Activated CD4-positive, alpha-beta T cell treated with anti-CD3 and anti-CD28 coated beads for 36 hours (primary cell): ENCODE data around the gene RARG. TPM values are rescaled to one million over a fixed set of nuclear protein-coding genes. Genes with fewer than 3 reads are reported as not detected.
A peak's percentile ranks its signal among the peaks of the same experiment; 100 is the strongest.
"Not testable (repeated sequence)": the region's sequence is repeated elsewhere in the genome, so short reads cannot be mapped to it uniquely, and the experiment has no call there.

Experiments used
- ATAC-seq: fragments of 200-7000 bp; cut with Tn5 transposase; one replicate; pipeline ENCODE4 v1.10.0; 2021; ENCODE audit warnings: mild to moderate bottlenecking, moderate library complexity
- CTCF ChIA-PET: fragments of 350-600 bp; sonication (Branson Sonifier 250); formaldehyde crosslinking; loops from one replicate; lab custom pipeline; 2021; ENCODE audit warnings: antibody characterized with exemption; lab: Charles Lee
- POLR2A ChIA-PET: fragments of 350-600 bp; sonication (Branson Sonifier 250); formaldehyde crosslinking; loops from one replicate; lab custom pipeline; 2021; ENCODE audit warnings: antibody characterized with exemption, inconsistent platforms; lab: Charles Lee
- DNase-seq: peaks from one replicate; pipeline ENCODE4 v3.0.0-alpha.2; 2020
- H3K27ac Mint-ChIP-seq: one replicate; pipeline ENCODE4 v1.8.0; 2021; ENCODE audit warnings: mixed read lengths
- H3K27me3 Mint-ChIP-seq: one replicate; pipeline ENCODE4 v1.8.0; 2021; ENCODE audit warnings: mixed read lengths
- H3K36me3 Mint-ChIP-seq: one replicate; pipeline ENCODE4 v1.8.0; 2021; ENCODE audit warnings: low read depth, mixed read lengths
- H3K4me1 Mint-ChIP-seq: one replicate; pipeline ENCODE4 v1.8.0; 2021; ENCODE audit warnings: mixed read lengths
- H3K4me3 Mint-ChIP-seq: one replicate; pipeline ENCODE4 v1.8.0; 2021; ENCODE audit warnings: mild to moderate bottlenecking, moderate library complexity, mixed read lengths
- H3K9me3 Mint-ChIP-seq: one replicate; pipeline ENCODE4 v1.8.0; 2021; ENCODE audit warnings: low read depth, mixed read lengths
- intact Hi-C, 2 experiments: fragments of 100-400 bp; cut with DNase I in 1 of 2; cut with micrococcal nuclease in 1 of 2; formaldehyde crosslinking; loops; one replicate each; pipeline versions ENCODE4 v1.14.2 to v1.15.1; 2022 to 2024; cut with DNase I, micrococcal nuclease
- total RNA-seq, 2 experiments: library from RNA; stranded (reverse); gene quantifications; one replicate each; pipeline ENCODE4 v1.2.3, GENCODE V29; 2021

RARG gene
- total RNA-seq, 2 experiments from 2014 or later, result 20.0 to 21.6 TPM

GRCh38 chr12:53208877-53209463, 23.0 kb downstream of the RARG start:
- Mint-ChIP-seq H3K27ac (peak overlapping the region; percentile 78), H3K4me1 (peaks cover 66% of the 10 kb centered on the region), H3K27me3 (no peaks in the 10 kb centered on the region), H3K9me3 (no peaks in the 10 kb centered on the region), H3K36me3 (peaks cover 19% of the 10 kb centered on the region), H3K4me3 (peak overlapping the region; percentile 48)
- ChIA-PET CTCF (interaction anchor here (0.7 to 3.3 kb wide), 14 partner anchors 9 to 113 kb away, joined by 3 to 27 read pairs (median 4); partner anchors contain the start of genes AAAS, ESPL1 and ZNF740), POLR2A (interaction anchor here (0.6 to 1.4 kb wide), 4 partner anchors 11 to 1238 kb away, joined by 3 to 8 read pairs (median 4); partner anchors contain the start of genes AAAS and PFDN5)
- peak; percentile 32 for ATAC-seq
- intact Hi-C loops, result loop anchor here in 1 of 2 experiments (1.0 kb wide), 1 partner anchor 9 kb away; no protein-coding TSS in a partner anchor
- DNase-seq, result peak; percentile 54

DNA sequence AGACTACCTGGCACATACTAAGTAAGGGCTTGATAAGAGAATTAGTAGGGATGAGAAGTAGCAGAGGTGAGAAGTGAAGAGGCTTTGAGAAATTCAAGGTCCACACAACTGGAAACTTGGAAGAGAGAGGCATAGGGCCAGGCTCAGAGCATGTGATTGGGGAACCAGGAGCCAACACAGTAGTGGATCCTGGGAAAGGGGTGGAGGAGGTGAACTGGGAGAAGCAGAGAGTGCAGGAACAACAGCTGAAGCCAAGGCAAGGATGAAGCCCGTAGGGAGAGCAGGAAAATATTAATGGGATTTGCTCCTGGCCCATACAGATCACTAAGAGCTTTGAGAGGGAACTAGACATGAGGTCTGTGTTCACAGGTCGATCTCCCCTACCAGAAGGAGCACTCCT, 23.6 kb downstream of the RARG start:
- peaks cover 13% of the 10 kb centered on the region for H3K36me3 Mint-ChIP-seq
- ATAC-seq, result no peak
- intact Hi-C loops, result loop anchor here in 1 of 2 experiments (1.0 kb wide), 1 partner anchor 10 kb away; no protein-coding TSS in a partner anchor

GRCh38 chr12:53207042-53207441, 25.0 kb downstream of the RARG start, which contains the start of gene ITGB7:
TSS of gene ITGB7 (minus strand) at chr12:53207251. CDS start at chr12:53200443, 6,808 bp downstream.
- Mint-ChIP-seq H3K36me3 (peaks cover 11% of the 10 kb centered on the region), H3K27me3 (no peaks in the 10 kb centered on the region), H3K9me3 (peaks cover 3% of the 10 kb centered on the region), H3K4me3 (peak within 1 kb of the TSS; percentile 77), H3K4me1 (peaks cover 68% of the 10 kb centered on the region), H3K27ac (peak within 1 kb of the TSS; percentile 87)
- DNase-seq (peak; percentile 77), ATAC-seq (peak; percentile 65)
- intact Hi-C loops, result loop anchor here (2.0 kb wide), 2 partner anchors 48 to 88 kb away; partner anchors contain the start of gene PFDN5 (in 1 of the 2)
- CTCF ChIA-PET, result interaction anchor here (1.0 to 3.3 kb wide), 4 partner anchors 9 to 115 kb away, joined by 5 to 27 read pairs (median 10); partner anchors contain the start of gene AAAS
- POLR2A ChIA-PET, result interaction anchor here (0.6 kb wide), 1 partner anchor 825 kb away, joined by 3 read pairs; no protein-coding TSS in a partner anchor

More for the DNA sequence above, 23.6 kb downstream of the RARG start:
- ChIA-PET CTCF (interaction anchor here (0.7 to 3.3 kb wide), 14 partner anchors 8 to 113 kb away, joined by 3 to 27 read pairs (median 4); partner anchors contain the start of genes AAAS and ZNF740), POLR2A (interaction anchor here (0.6 to 1.4 kb wide), 4 partner anchors 11 to 1238 kb away, joined by 3 to 8 read pairs (median 4); partner anchors contain the start of genes AAAS and PFDN5)
- H3K27ac Mint-ChIP-seq, result peak overlapping the region; percentile 33
- H3K4me1 Mint-ChIP-seq, result peaks cover 67% of the 10 kb centered on the region
- no peak overlapping the region for H3K4me3 Mint-ChIP-seq
- H3K27me3 Mint-ChIP-seq, result no peaks in the 10 kb centered on the region
- no peak for DNase-seq
- H3K9me3 Mint-ChIP-seq, result no peaks in the 10 kb centered on the region

DNA sequence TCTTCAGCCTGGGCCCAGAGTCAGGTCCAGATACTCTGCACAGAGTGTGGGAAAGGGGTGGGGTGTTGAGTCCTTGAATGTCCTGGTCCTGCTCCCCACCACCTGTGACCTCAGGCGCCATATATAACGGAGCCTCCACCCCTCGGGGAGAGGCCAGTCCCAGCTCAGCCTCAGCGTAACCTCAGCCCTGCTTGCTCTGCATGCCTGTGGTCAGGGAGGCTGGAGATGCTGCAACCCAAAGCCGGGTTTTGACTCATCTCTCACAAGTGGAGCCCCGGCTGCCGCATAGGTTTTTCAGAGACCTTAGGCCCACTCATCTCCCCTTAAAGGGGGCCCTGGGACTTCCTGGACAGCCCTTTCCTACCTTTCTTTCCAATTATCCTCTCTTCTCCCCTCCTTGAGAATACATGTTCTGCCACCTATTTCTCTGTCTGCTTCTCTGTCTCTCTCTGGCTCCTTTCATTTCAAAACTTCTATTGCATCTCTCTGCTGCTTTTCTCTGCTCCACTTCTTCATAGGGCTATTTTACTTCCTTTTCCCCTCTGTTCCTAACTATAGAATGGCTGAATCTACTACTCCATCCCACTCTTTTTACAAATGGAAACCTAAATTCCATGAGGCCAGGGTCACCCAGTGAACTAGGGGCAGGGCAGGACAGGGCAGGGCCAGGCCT, 26.1 kb downstream of the RARG start:
- DNase-seq (peak; percentile 89), ATAC-seq (peak; percentile 78)
- ChIA-PET POLR2A (interaction anchor here (1.3 kb wide), 1 partner anchor 62 kb away, joined by 5 read pairs; the partner anchor contains the start of gene ESPL1), CTCF (interaction anchor here (0.6 to 3.3 kb wide), 6 partner anchors 8 to 620 kb away, joined by 3 to 27 read pairs (median 4); partner anchors contain the start of genes AAAS and ESPL1)
- peaks cover 12% of the 10 kb centered on the region for H3K36me3 Mint-ChIP-seq
- H3K27me3 Mint-ChIP-seq, result no peaks in the 10 kb centered on the region
- H3K27ac Mint-ChIP-seq, result peak overlapping the region; percentile 87
- intact Hi-C loops, result loop anchor here (1.0 to 2.0 kb wide), 3 partner anchors 26 to 89 kb away; partner anchors contain the start of genes CSAD (in 1 of the 2), PFDN5 (in 1 of the 2) and ZNF740 (in 1 of the 2)
- H3K4me1 Mint-ChIP-seq, result peaks cover 74% of the 10 kb centered on the region
- peaks cover 3% of the 10 kb centered on the region for H3K9me3 Mint-ChIP-seq
- peak overlapping the region; percentile 77 for H3K4me3 Mint-ChIP-seq

GRCh38 chr12:53204351-53204750, 27.7 kb downstream of the RARG start:
- peak overlapping the region; percentile 48 for H3K27ac Mint-ChIP-seq
- POLR2A ChIA-PET, result interaction anchor here (0.6 kb wide), 1 partner anchor 240 kb away, joined by 7 read pairs; no protein-coding TSS in a partner anchor
- H3K36me3 Mint-ChIP-seq, result peaks cover 20% of the 10 kb centered on the region
- CTCF ChIA-PET, result interaction anchor here (0.6 to 1.7 kb wide), 3 partner anchors 64 to 274 kb away, joined by 3 to 6 read pairs (median 3); partner anchors contain the start of gene AAAS
- ATAC-seq, result no peak
- no peak for DNase-seq
- intact Hi-C loops, result no loop called here
- H3K4me3 Mint-ChIP-seq, result no peak overlapping the region
- peaks cover 82% of the 10 kb centered on the region for H3K4me1 Mint-ChIP-seq
- no peaks in the 10 kb centered on the region for H3K27me3 Mint-ChIP-seq
- H3K9me3 Mint-ChIP-seq, result peaks cover 3% of the 10 kb centered on the region

DNA sequence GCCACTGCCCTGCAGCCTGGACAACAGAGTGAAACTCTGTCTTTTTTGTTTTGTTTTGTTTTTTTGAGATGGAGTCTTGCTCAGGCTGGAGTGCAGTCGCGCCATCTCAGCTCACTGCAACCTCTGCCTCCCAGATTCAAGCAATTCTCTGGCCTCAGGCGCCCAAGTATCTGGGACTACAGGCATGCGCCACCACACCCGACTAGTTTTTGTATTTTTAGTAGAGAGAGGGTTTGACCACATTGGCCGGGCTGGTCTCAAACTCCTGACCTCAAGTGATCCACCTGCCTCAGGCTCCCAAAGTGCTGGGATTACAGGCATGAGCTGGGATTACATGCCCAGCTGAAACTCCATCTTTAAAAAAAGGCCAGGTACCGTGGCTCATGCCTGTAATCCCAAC, 29.7 kb downstream of the RARG start:
- CTCF ChIA-PET, result interaction anchor here (0.6 to 1.9 kb wide), 10 partner anchors 10 to 119 kb away, joined by 3 to 9 read pairs (median 4); partner anchors contain the start of genes AAAS, CSAD, ESPL1 and ZNF740
- POLR2A ChIA-PET, intact Hi-C loops, DNase-seq, H3K4me3 Mint-ChIP-seq, ATAC-seq, H3K27ac Mint-ChIP-seq, H3K27me3 Mint-ChIP-seq, H3K9me3 Mint-ChIP-seq: not testable (repeated sequence)
- peaks cover 81% of the 10 kb centered on the region for H3K4me1 Mint-ChIP-seq
- H3K36me3 Mint-ChIP-seq, result peaks cover 20% of the 10 kb centered on the region

GRCh38 chr12:53201639-53202038, 30.4 kb downstream of the RARG start:
- peaks cover 3% of the 10 kb centered on the region for H3K9me3 Mint-ChIP-seq

GRCh38 chr12:53201177-53201541, 30.9 kb downstream of the RARG start:
- peaks cover 29% of the 10 kb centered on the region for H3K36me3 Mint-ChIP-seq
- H3K4me3 Mint-ChIP-seq, result peak overlapping the region; percentile 44
- H3K27ac Mint-ChIP-seq, result peak overlapping the region; percentile 90
- H3K9me3 Mint-ChIP-seq, result peaks cover 3% of the 10 kb centered on the region
- intact Hi-C loops, result loop anchor here in 1 of 2 experiments (2.0 kb wide), 1 partner anchor 20 kb away; the partner anchor contains the start of genes CSAD and ZNF740
- ChIA-PET CTCF (interaction anchor here (0.9 to 4.0 kb wide), 8 partner anchors 13 to 135 kb away, joined by 3 to 21 read pairs (median 6); partner anchors contain the start of genes AAAS and CSAD), POLR2A (no interaction called here)
- ATAC-seq (no peak), DNase-seq (no peak)
- peaks cover 78% of the 10 kb centered on the region for H3K4me1 Mint-ChIP-seq
- H3K27me3 Mint-ChIP-seq, result no peaks in the 10 kb centered on the region

More at GRCh38 chr12:53201639-53202038, 30.4 kb downstream of the RARG start:
- H3K27me3 Mint-ChIP-seq, result no peaks in the 10 kb centered on the region
- ChIA-PET CTCF (interaction anchor here (0.6 to 1.9 kb wide), 10 partner anchors 11 to 120 kb away, joined by 3 to 11 read pairs (median 5); partner anchors contain the start of genes AAAS, CSAD and ESPL1), POLR2A (no interaction called here)
- ATAC-seq (no peak), DNase-seq (no peak)
- intact Hi-C loops, result loop anchor here in 1 of 2 experiments (2.0 kb wide), 1 partner anchor 21 kb away; the partner anchor contains the start of genes CSAD and ZNF740
- H3K4me3 Mint-ChIP-seq, result no peak overlapping the region
- H3K27ac Mint-ChIP-seq, result peak overlapping the region; percentile 35
- H3K36me3 Mint-ChIP-seq, result peaks cover 26% of the 10 kb centered on the region
- peaks cover 81% of the 10 kb centered on the region for H3K4me1 Mint-ChIP-seq

GRCh38 chr12:53200458-53201176, 31.4 kb downstream of the RARG start:
- CTCF ChIA-PET, result interaction anchor here (0.6 to 4.0 kb wide), 9 partner anchors 8 to 475 kb away, joined by 3 to 21 read pairs (median 6); no protein-coding TSS in a partner anchor

More at GRCh38 chr12:53200458-53201176, 31.4 kb downstream of the RARG start:
- peaks cover 31% of the 10 kb centered on the region for H3K36me3 Mint-ChIP-seq
- no peaks in the 10 kb centered on the region for H3K27me3 Mint-ChIP-seq
- peak overlapping the region; percentile 90 for H3K27ac Mint-ChIP-seq
- DNase-seq (peak; percentile 68), ATAC-seq (peak; percentile 52)
- peaks cover 3% of the 10 kb centered on the region for H3K9me3 Mint-ChIP-seq
- peak overlapping the region; percentile 44 for H3K4me3 Mint-ChIP-seq
- intact Hi-C loops, result loop anchor here (1.0 to 2.0 kb wide), 2 partner anchors 20 kb away; partner anchors contain the start of genes CSAD (in 2 of the 2) and ZNF740 (in 2 of the 2)
- POLR2A ChIA-PET, result interaction anchor here (0.7 kb wide), 2 partner anchors 14 to 20 kb away, joined by 3 read pairs; partner anchors contain the start of genes CSAD and ZNF740
- H3K4me1 Mint-ChIP-seq, result peaks cover 74% of the 10 kb centered on the region
